ENCODE measurements around the gene TSC1.

Gene TSC1

DNA sequence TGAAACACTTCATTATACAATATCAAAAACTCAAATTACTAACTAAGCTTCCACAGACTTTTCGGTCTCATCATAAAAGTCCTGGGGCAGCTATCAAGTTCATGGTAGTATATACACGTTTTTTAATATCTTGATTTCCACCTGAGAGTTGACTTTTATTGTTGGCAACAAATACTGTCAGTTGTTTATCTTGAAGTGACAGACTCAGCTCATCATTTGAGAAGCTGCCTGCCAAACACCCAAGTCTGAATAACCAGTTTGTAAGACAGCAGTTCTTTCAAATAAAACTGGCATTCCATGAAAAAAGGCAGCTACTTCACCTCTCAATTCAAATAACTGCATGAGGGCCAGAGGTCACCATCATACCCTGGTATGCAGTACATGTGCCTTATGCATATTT is 35.1 kb downstream of the TSC1 start:
- POLR2A ChIA-PET, result no interaction called here
- TF ChIP-seq CTCF (IDR thresholded peaks at IDR 0.05; ENCODE audit: control extremely low read depth, extremely low read depth, low read depth, missing control alignments), result no peak
- DNase-seq (ENCODE audit: extremely low spot score), result no peak
- CTCF ChIA-PET, result interaction anchor here (1.1 to 13.2 kb wide), 5 partner anchors 9 to 46 kb away, joined by 3 to 135 read pairs (median 5); no protein-coding TSS in a partner anchor

- no peak for TF ChIP-seq CTCF (IDR thresholded peaks at IDR 0.05; ENCODE audit: control extremely low read depth, extremely low read depth, low read depth, missing control alignments)
- POLR2A ChIA-PET, result no interaction called here
- CTCF ChIA-PET, result interaction anchor here (1.1 to 13.2 kb wide), 4 partner anchors 8 to 18 kb away, joined by 4 to 135 read pairs (median 8); no protein-coding TSS in a partner anchor
- no peak for DNase-seq (ENCODE audit: extremely low spot score)
Observed at GRCh38 chr9:132908635-132909034, 35.8 kb downstream of the TSC1 start.

DNA sequence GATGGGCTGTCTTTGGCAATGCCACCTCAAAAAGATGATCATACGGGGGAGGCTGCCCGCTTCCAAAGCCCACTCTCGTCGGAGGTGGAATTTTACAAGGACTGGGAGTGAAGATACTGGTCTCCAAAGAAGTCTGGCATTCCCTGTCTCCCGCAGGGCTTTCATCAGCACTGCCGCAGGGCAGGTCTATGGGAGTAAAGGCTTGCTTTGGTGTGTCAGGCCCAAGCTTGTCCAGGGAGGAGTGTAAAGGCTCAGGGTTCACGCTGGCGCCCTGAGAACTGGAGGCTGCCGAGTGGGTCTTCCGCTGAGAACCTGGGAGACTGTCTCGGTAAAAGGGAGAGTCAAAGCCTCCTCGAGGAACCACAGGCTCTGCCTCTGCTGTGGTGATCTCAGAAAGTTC is 38.7 kb downstream of the TSC1 start:
- TF ChIP-seq CTCF (IDR thresholded peaks at IDR 0.05; ENCODE audit: control extremely low read depth, extremely low read depth, low read depth, missing control alignments), result no peak
- CTCF ChIA-PET, result interaction anchor here (1.1 to 10.7 kb wide), 6 partner anchors 9 to 491 kb away, joined by 3 to 135 read pairs (median 3); no protein-coding TSS in a partner anchor
- POLR2A ChIA-PET, result no interaction called here
- no peak for DNase-seq (ENCODE audit: extremely low spot score)

DNA sequence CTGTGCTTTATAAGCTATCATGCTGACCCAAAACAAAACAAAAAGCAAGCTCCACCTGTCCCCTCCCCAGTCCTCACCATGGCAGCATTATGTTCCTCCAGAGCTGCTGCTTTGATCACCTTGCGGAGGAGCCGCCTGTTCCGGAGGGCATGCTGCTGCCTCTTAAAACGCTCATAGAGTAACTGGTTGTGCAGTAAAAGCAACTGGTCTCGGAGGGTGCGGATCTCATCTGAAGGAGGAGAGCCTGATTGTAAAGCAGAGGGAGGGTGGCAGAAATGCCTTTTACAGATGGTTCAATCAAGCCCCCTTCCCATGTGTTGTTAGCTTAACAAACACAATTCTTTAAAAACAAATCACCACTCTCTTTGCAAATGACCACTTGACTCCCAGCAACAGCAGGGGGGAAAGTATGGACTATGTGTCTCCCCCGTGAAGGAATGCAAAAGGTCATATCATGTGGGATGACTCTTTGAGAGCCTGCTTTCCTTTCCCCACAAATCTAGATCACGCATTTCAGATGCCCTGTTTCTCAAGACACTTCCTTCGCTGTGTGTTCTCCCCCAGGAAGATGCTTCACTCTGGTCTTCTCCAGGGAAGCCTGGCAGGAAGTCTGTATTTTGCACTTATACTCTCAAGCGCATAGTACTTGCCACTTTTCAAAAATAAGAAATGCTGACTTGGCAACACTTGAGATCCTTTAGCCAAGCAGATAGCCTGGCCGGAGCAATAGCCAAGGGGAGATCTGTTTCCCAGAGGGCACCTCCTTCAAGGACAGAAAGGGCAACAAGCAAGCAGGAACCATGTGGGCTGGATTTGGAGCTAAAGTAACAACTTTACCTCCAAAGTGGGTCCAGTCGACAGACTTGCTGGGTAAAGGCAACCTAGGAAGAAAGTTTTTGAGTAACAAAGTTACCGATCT is 40.6 kb downstream of the TSC1 start:
- ChIA-PET CTCF (interaction anchor here (0.7 to 10.7 kb wide), 17 partner anchors 10 to 490 kb away, joined by 3 to 135 read pairs (median 6); partner anchors contain the start of gene SPACA9), POLR2A (interaction anchor here (1.0 kb wide), 1 partner anchor 8 kb away, joined by 3 read pairs; no protein-coding TSS in a partner anchor)
- DNase-seq (ENCODE audit: extremely low spot score), result no peak
- no peak for TF ChIP-seq CTCF (IDR thresholded peaks at IDR 0.05; ENCODE audit: control extremely low read depth, extremely low read depth, low read depth, missing control alignments)

DNA sequence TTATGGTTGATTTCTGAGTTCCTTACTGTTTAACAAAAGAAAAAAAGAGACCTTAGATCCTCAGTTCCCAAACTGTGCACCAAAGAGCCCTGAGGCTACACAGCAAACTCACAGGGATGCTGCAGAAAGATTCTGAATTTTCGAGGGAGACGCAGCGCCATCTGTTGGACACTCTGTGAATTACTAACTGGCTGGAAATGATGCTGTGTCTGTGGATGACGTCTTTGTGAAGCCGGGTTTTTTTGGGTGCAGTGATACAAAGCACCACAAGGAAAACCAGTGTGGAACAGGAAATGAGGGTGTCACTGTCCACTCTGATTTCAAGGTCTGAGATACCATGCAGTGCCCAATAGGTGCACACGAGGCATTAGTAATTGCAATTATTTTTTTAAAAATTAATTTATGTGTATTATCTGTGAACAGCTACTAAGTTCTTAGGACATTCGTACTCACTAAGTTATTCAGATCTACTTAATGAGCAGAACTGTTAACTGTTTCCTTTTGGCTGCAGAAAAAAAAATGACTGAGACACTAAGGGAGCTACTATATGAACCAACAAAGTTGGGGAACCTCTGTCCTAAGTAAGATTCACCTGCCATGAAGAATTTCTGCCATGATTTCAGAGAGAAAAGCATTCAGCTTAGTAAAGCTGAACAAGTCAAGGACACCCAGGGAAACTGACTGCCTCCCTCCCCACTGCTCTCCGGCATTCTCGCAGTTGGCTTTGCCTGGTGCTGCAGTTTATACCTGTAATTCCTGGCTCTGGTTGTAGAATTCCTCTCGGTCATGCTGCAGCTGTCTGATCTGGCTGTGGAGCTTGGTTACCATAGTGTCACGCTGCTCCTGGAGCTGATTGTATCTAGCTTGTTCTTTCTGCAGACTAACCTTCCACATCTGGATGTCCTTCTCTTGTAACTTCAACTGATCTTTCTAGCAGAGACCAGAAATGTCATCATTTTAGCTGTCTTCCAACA is 42.3 kb downstream of the TSC1 start:
- CTCF ChIA-PET, result interaction anchor here (0.8 to 10.7 kb wide), 32 partner anchors 8 to 428 kb away, joined by 3 to 135 read pairs (median 5); partner anchors contain the start of gene SPACA9
- POLR2A ChIA-PET, result no interaction called here
- peak; percentile 88 for TF ChIP-seq CTCF (IDR thresholded peaks at IDR 0.05; ENCODE audit: control extremely low read depth, extremely low read depth, low read depth, missing control alignments)
- peak; percentile 84 for DNase-seq (ENCODE audit: extremely low spot score)

GRCh38 chr9:132898051-132898450 is 46.4 kb downstream of the TSC1 start:
- POLR2A ChIA-PET, result no interaction called here
- CTCF ChIA-PET, result interaction anchor here (0.8 to 10.7 kb wide), 3 partner anchors 10 to 17 kb away, joined by 3 to 135 read pairs (median 8); no protein-coding TSS in a partner anchor
- TF ChIP-seq CTCF (IDR thresholded peaks at IDR 0.05; ENCODE audit: control extremely low read depth, extremely low read depth, low read depth, missing control alignments), result no peak
- no peak for DNase-seq (ENCODE audit: extremely low spot score)

Data from GM10248 (cell line).